ENCODE measurements around the gene BMP2K.
"Not testable (repeated sequence)": the region's sequence is repeated elsewhere in the genome, so short reads cannot be mapped to it uniquely, and the experiment has no call there.

Gene BMP2K

DNA sequence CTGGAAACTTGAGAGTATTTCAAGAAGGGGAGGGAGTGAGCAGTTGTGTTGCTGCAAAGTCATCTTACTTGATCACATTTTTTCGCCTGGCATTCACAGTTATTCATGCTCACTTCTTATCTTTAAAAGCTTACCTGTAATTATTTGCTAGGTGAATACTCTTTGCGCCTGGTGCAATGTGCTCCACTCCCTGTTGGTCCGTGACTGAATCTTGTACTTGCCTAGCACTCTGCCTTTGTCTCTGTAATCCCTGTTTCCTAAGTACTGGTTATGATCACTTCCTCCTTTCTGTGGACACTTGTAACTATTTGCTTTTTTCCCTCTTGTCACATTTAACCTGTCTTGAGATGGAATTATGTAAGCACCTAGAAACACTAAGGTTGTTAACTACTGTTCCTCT lies 5.8 kb downstream of the BMP2K start:
- CTCF ChIA-PET, result interaction anchor here (1.7 kb wide), 1 partner anchor 25 kb away, joined by 4 read pairs; no protein-coding TSS in a partner anchor
- no peak for DNase-seq (ENCODE audit: extremely low spot score)
- TF ChIP-seq, protein P1, sequence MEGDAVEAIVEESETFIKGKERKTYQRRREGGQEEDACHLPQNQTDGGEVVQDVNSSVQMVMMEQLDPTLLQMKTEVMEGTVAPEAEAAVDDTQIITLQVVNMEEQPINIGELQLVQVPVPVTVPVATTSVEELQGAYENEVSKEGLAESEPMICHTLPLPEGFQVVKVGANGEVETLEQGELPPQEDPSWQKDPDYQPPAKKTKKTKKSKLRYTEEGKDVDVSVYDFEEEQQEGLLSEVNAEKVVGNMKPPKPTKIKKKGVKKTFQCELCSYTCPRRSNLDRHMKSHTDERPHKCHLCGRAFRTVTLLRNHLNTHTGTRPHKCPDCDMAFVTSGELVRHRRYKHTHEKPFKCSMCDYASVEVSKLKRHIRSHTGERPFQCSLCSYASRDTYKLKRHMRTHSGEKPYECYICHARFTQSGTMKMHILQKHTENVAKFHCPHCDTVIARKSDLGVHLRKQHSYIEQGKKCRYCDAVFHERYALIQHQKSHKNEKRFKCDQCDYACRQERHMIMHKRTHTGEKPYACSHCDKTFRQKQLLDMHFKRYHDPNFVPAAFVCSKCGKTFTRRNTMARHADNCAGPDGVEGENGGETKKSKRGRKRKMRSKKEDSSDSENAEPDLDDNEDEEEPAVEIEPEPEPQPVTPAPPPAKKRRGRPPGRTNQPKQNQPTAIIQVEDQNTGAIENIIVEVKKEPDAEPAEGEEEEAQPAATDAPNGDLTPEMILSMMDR (IDR thresholded peaks at IDR 0.05; ENCODE audit: control extremely low read depth, extremely low read depth, low read depth, missing control alignments), result no peak
- POLR2A ChIA-PET, result no interaction called here

DNA sequence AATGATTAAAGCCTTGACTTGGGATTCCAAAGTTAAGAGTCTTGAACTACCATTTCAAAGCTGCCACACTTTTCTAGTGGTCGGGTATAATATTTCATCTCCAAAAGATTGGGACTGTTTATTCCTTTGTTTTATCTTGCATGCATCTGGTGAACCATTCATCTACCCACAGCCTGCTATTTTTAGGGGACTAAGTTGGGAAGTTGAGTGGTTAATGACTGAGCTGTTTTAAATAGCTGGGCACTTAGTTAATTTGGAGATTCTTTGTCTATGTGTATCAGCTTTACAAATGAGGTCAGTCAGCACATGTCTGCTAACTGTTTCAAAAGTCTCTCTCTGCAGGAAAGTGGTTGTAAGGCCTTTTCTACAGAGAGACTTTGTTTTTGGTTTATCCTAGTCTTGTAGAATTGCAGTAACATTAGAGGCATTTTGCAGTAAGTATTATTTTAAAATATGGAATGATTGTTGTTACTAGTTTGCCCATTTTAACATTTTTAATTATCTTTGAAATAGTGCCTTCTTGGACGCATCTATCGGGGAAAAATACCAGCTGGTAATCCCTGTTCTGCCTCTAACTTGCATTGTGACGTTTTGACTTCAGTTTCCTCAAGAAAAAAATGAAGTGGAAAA lies 8.2 kb downstream of the BMP2K start:
- POLR2A ChIA-PET, result interaction anchor here (1.0 kb wide), 1 partner anchor 8 kb away, joined by 4 read pairs; the partner anchor contains the start of gene BMP2K
- CTCF ChIA-PET, result interaction anchor here (1.2 to 1.3 kb wide), 2 partner anchors 9 to 84 kb away, joined by 3 read pairs; no protein-coding TSS in a partner anchor

DNA sequence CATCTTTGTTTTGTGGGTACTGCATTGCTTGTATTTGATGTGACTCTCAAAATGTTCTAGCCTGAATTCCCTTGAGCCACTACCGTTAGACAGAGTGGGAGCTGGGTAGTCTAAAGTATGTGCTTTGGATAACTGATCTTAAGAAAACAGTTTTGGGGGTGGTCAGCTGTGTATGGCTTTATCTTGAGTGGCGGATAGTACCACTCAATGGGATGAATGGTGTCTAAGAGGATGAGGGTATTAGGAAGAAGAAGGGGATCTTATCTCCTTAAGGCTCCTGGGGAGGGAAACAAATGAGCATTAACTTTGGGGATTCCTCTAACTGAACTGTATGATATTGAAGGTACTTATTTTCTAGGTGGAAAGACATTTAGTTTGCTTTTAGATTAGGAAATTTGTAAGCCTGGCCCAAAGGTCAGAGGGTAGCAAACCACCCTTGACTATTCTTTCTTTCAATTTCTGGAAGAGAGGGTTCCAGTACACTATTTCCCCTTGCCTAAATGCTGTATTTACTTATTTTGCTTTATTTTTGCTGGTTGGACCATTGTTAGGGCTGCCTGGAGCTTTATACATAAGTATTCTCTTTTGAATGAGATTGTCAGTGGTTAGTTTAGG lies 11.3 kb downstream of the BMP2K start:
- TF ChIP-seq, protein P1 (IDR thresholded peaks at IDR 0.05; ENCODE audit: control extremely low read depth, extremely low read depth, low read depth, missing control alignments), result no peak
- POLR2A ChIA-PET, result no interaction called here
- DNase-seq (ENCODE audit: extremely low spot score), result no peak
- CTCF ChIA-PET, result interaction anchor here (1.1 kb wide), 1 partner anchor 10 kb away, joined by 3 read pairs; no protein-coding TSS in a partner anchor

More for the DNA sequence above, 8.2 kb downstream of the BMP2K start:
- DNase-seq (ENCODE audit: extremely low spot score), result no peak
- TF ChIP-seq, protein P1 (IDR thresholded peaks at IDR 0.05; ENCODE audit: control extremely low read depth, extremely low read depth, low read depth, missing control alignments), result no peak

DNA sequence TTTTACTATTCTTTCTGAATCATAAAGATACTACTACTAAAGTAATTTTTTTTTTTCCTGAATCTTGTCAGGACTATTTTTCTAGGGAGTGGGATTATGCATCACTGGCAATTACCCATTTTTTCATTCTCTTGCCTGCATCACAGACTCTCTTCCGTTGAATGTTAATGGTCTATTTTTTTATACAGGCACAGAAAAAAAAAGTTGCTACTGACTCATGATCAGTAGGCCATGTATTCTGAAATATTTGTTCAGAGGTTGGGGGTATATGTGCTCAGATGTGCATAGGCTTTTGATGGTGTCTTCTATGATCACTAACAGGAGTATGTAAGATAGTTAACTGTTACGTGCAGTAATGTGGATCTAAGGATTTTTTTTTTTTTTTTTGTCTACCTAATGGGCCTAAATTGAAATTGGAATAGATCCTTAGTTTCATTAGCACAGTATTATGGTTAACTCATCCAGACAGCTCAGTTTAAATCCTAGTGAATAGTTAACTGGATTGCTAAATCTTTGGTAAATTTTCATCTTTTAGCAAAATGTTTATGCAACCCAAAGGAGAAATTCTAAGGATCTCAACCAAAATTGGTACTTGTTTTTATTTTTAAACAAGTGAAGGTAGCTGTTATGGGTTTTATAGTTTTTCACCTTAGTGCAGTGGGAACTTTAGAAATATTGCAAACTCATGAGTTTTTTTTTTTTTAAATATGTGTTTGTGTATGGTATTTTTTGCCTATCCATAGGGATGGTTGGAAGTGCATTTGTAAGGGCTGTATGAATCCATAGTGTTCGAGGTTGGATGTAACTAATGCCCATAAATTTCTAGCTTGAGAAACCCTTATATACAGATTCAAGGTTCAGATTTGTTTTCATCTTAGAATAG lies 12.1 kb downstream of the BMP2K start:
- ChIA-PET CTCF (interaction anchor here (1.1 to 2.8 kb wide), 3 partner anchors 8 to 13 kb away, joined by 3 to 11 read pairs (median 9); no protein-coding TSS in a partner anchor), POLR2A (no interaction called here)
- TF ChIP-seq, protein P1 (IDR thresholded peaks at IDR 0.05; ENCODE audit: control extremely low read depth, extremely low read depth, low read depth, missing control alignments), result no peak
- no peak for DNase-seq (ENCODE audit: extremely low spot score)

DNA sequence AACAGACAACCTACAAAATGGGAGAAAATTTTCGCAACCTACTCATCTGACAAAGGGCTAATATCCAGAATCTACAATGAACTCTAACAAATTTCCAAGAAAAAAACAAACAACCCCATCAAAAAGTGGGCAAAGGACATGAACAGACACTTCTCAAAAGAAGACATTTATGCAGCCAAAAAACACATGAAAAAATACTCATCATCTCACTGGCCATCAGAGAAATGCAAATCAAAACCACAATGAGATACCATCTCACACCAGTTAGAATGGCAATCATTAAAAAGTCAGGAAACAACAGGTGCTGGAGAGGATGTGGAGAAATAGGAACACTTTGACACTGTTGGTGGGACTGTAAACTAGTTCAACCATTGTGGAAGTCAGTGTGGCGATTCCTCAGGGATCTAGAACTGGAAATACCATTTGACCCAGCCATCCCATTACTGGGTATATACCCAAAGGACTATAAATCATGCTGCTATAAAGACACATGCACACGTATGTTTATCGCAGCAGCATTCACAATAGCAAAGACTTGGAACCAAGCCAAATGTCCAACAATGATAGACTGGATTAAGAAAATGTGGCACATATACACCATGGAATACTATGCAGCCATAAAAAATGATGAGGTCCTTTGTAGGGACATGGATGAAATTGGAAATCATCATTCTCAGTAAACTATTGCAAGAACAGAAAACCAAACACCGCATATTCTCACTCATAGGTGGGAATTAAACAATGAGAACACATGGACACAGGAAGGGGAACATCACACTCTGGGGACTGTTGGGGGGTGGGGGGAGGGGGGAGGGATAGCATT lies 19.7 kb downstream of the BMP2K start:
- DNase-seq (ENCODE audit: extremely low spot score); CTCF ChIA-PET; POLR2A ChIA-PET: not testable (repeated sequence)

DNA sequence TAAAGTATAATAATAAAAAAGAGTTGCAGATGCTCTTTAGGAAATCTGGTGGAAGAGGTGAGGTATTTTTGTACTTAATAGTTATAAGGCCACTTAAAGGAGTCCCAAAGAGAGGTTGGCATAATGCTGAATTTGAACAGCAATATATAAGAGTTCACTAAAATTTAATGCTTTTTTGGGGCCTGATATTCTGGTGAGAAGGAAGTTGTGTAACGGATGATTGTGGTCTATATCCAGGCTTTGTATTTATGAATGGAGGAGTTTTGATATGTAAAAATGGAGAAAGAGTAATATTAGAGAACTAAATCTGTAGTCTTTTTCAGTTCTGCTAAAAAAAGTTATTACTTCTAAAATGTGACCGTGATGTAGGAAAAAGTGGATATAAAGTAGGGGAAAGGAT lies 20.4 kb downstream of the BMP2K start:
- no peak for DNase-seq (ENCODE audit: extremely low spot score)
- ChIA-PET POLR2A (no interaction called here), CTCF (no interaction called here)
- TF ChIP-seq, protein P1 (IDR thresholded peaks at IDR 0.05; ENCODE audit: control extremely low read depth, extremely low read depth, low read depth, missing control alignments), result no peak

Data from GM10248 (cell line).